ENCODE measurements around the gene LSAMP. TPM values are rescaled to one million over a fixed set of nuclear protein-coding genes. Genes with fewer than 3 reads are reported as not detected.
A peak's percentile ranks its signal among the peaks of the same experiment; 100 is the strongest.

Gene LSAMP
- total RNA-seq, 1 experiment from 2014 or later = 0.16 TPM

GRCh38 chr3:116339441-116340028 is 105.8 kb downstream of the LSAMP start:
- H3K27me3 ChIP-seq = no peaks in the 10 kb centered on the region
- H3K4me3 ChIP-seq = no peak overlapping the region
- H3K9me3 ChIP-seq = no peaks in the 10 kb centered on the region
- peak; percentile 71 for DNase-seq
- no peaks in the 10 kb centered on the region for H3K36me3 ChIP-seq

GRCh38 chr3:116338713-116339112 is 106.6 kb downstream of the LSAMP start:
- H3K4me3 ChIP-seq = no peak overlapping the region
- no peaks in the 10 kb centered on the region for H3K36me3 ChIP-seq
- no peak for DNase-seq
- H3K27me3 ChIP-seq = no peaks in the 10 kb centered on the region
- H3K9me3 ChIP-seq = no peaks in the 10 kb centered on the region

GRCh38 chr3:116337229-116337628 is 108.1 kb downstream of the LSAMP start:
- no peaks in the 10 kb centered on the region for H3K36me3 ChIP-seq
- no peak overlapping the region for H3K4me3 ChIP-seq
- H3K9me3 ChIP-seq = no peaks in the 10 kb centered on the region
- no peak for DNase-seq
- H3K27me3 ChIP-seq = no peaks in the 10 kb centered on the region

- Histone ChIP-seq H3K9me3 (no peaks in the 10 kb centered on the region; the same call in 1 of the 2 replicates), H3K36me3 (no peaks in the 10 kb centered on the region), H3K4me3 (no peak overlapping the region), H3K27me3 (no peaks in the 10 kb centered on the region)
- DNase-seq = no peak
Observed at GRCh38 chr3:116331380-116331779, 113.9 kb downstream of the LSAMP start.

DNA sequence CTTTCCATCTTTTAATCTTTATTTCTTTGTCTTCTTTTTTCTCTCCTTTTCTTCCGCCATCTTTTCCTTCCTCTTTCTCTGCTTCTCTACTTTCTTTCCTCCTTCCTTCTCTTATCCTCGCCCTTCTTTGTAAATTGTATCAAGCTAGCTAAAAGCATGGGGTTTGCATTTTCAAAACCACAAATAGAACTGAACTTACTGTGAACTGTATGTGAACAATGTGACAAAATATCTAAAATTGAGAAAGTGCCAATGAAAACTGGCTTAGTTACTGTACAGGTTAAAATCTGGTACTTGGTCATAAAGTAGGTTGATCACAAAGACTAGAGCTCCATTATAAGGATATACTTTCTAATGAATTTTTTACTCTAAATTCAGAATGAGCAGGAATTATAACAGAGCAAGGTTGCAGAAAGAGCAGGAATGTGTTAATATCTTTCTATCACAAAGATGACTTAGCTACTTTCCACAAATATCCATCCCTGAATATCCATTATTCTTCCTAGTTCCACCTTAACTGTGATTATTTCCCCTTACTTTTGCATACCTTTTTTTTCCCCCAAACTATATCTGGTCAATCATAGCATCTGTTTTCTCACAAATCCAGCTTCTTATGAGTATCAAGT is 122.4 kb downstream of the LSAMP start:
- Histone ChIP-seq H3K27me3 (no peaks in the 10 kb centered on the region), H3K4me3 (no peak overlapping the region), H3K9me3 (no peaks in the 10 kb centered on the region), H3K36me3 (no peaks in the 10 kb centered on the region)
- no peak for DNase-seq

DNA sequence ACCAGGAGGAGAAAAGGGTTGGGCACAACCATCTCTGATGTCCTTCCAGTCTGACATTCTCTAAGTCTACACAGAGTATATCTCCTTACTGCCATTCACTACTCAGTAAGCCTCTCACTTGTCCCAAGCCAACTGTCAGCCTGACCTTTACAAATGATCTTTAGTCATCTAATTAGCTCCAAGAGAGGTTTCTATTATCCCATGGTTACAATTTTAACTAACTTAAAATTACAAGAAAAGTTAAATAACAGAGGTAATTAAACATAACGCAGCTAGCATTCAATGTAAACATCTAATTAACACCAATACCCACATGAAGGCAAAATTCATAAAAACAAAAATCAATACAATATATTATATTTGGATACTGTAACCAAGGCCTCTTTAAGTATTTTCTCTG is 126.9 kb downstream of the LSAMP start:
- Histone ChIP-seq H3K4me3 (no peak overlapping the region), H3K9me3 (no peaks in the 10 kb centered on the region), H3K27me3 (no peaks in the 10 kb centered on the region), H3K36me3 (no peaks in the 10 kb centered on the region)
- DNase-seq = no peak

- DNase-seq = no peak
- Histone ChIP-seq H3K27me3 (no peaks in the 10 kb centered on the region), H3K4me3 (no peak overlapping the region), H3K36me3 (no peaks in the 10 kb centered on the region), H3K9me3 (no peaks in the 10 kb centered on the region)
Observed at GRCh38 chr3:116316771-116317170, 128.5 kb downstream of the LSAMP start.

DNA sequence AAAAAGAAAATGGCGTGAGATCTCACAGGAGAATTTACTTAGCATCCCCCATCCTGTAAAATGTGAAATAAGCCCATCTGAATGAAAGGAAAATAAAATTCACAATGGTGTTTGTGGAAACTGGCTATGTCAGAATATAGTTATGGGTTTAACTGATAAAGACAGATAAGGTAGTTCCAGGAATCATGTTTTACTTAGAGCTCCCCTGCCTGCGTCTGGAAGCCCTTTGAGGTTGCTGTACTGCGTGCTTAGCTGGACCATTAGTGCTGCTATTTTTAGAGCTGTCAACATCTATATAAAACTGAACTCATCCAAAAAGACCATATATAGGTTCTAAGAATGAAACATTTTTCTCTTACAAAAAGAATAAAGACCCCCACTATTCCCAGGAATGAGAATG is 130.8 kb downstream of the LSAMP start:
- no peak for DNase-seq
- no peaks in the 10 kb centered on the region for H3K36me3 ChIP-seq
- H3K4me3 ChIP-seq = no peak overlapping the region
- no peaks in the 10 kb centered on the region; the same call in 1 of the 2 replicates for H3K27me3 ChIP-seq
- no peaks in the 10 kb centered on the region for H3K9me3 ChIP-seq

- Histone ChIP-seq H3K4me3 (no peak overlapping the region), H3K9me3 (no peaks in the 10 kb centered on the region), H3K36me3 (no peaks in the 10 kb centered on the region), H3K27me3 (no peaks in the 10 kb centered on the region; the same call in 1 of the 2 replicates)
- no peak for DNase-seq
Observed at GRCh38 chr3:116306720-116307119, 138.6 kb downstream of the LSAMP start.

DNA sequence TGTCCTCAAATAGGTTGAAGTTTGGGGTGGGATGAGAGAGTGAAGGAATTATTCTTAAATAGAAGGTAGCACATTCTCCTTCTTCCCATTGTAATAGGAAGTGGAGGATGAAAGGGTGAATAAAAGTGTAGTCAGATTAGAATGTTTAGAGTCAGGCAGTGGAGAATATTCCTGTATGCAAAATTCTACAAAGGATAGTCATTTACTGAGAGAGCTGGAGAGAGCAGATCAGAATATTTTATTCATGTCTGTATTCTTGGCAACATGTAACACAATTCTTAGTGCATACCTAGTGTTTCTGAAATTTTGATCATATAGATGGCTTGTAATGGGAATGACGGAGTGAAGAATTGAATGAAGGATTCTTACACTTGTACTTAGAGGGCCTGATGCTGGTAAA is 139.1 kb downstream of the LSAMP start:
- H3K36me3 ChIP-seq = no peaks in the 10 kb centered on the region
- H3K27me3 ChIP-seq = no peaks in the 10 kb centered on the region; the same call in 1 of the 2 replicates
- no peak for DNase-seq
- H3K9me3 ChIP-seq = no peaks in the 10 kb centered on the region
- H3K4me3 ChIP-seq = no peak overlapping the region

GRCh38 chr3:116302087-116302747 is 143.1 kb downstream of the LSAMP start:
- Histone ChIP-seq H3K9me3 (no peaks in the 10 kb centered on the region), H3K27me3 (no peaks in the 10 kb centered on the region), H3K36me3 (no peaks in the 10 kb centered on the region), H3K4me3 (no peak overlapping the region)
- DNase-seq = no peak

- H3K4me3 ChIP-seq = no peak overlapping the region
- no peaks in the 10 kb centered on the region for H3K9me3 ChIP-seq
- H3K27me3 ChIP-seq = no peaks in the 10 kb centered on the region
- no peak for DNase-seq
- H3K36me3 ChIP-seq = no peaks in the 10 kb centered on the region
Observed at GRCh38 chr3:116301422-116301821, 143.9 kb downstream of the LSAMP start.

DNA sequence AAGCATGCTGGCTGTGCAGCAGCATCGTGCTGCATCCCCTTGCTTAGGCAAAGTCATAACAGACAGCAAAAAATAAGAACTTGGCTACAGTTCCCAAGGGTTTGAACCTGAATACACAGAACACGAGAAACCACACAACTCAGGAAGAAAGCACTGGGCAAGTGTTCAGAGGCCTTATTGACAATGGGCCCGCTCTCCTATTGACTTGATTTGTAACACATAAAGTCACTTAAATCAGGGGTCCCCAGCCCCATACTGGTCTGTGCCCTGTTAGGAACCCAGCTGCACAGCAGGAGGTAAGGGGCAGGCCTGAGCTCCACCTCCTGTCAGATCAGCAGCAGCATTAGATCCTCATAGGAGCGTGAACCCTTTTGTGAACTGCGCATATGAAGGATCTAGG is 145.1 kb downstream of the LSAMP start:
- Histone ChIP-seq H3K36me3 (no peaks in the 10 kb centered on the region), H3K4me3 (no peak overlapping the region), H3K27me3 (no peaks in the 10 kb centered on the region), H3K9me3 (no peaks in the 10 kb centered on the region)
- no peak for DNase-seq

DNA sequence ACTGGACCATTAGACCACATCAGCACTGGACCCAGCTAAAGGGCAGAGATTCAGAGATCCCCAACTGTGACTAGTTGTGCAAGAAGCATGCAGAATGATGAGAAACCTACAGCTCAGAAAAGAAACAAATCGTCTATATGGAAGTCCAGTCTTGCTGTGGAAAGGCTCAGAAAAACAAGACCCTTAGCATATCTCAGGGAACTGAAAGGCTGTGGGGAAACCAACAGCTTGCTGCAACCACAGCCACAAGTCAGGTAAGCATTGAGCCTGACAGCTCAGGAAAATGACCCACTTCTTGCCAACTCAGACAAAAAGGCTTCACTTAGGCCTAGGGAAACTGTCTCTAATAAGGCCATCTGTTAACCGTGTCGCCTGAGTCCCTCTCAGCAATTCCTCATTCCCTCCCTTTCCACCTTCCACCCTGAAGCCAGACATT is 145.6 kb downstream of the LSAMP start:
- Histone ChIP-seq H3K27me3 (no peaks in the 10 kb centered on the region), H3K9me3 (no peaks in the 10 kb centered on the region)
- DNase-seq = no peak

GRCh38 chr3:116298151-116298550 is 147.1 kb downstream of the LSAMP start:
- Histone ChIP-seq H3K9me3 (no peaks in the 10 kb centered on the region), H3K36me3 (no peaks in the 10 kb centered on the region), H3K27me3 (no peaks in the 10 kb centered on the region), H3K4me3 (no peak overlapping the region)
- DNase-seq = no peak

More for the DNA sequence above, 145.6 kb downstream of the LSAMP start:
- H3K4me3 ChIP-seq = no peak overlapping the region
- no peaks in the 10 kb centered on the region for H3K36me3 ChIP-seq

GRCh38 chr3:116291141-116291540 is 154.1 kb downstream of the LSAMP start:
- no peaks in the 10 kb centered on the region for H3K27me3 ChIP-seq
- no peaks in the 10 kb centered on the region for H3K36me3 ChIP-seq
- DNase-seq = no peak
- no peak overlapping the region for H3K4me3 ChIP-seq
- no peaks in the 10 kb centered on the region for H3K9me3 ChIP-seq

DNA sequence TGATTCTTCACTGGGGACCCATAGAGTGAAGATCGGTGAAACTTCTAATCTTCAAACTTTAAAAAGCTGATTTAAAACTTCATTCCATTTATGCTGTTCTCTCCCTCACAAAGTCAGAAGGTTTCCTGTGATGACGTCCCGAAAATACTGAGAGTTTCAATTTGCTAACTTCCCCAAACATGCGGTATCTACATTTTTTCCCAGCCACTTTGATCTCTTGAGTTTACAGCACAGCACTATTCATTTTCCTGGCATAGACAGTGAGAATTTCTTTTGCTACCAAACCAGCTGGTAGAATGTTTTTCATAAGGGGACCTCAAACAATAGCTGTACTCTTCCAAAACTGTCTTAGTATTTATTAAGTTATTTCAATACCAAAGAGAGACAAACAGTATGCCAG is 156.8 kb downstream of the LSAMP start:
- Histone ChIP-seq H3K36me3 (no peaks in the 10 kb centered on the region), H3K27me3 (no peaks in the 10 kb centered on the region), H3K9me3 (no peaks in the 10 kb centered on the region), H3K4me3 (no peak overlapping the region)
- no peak for DNase-seq

Measured in MG63 (cell line).